GM18858 (cell line): ENCODE data around the gene NOTCH4.
"Not testable (repeated sequence)": the region's sequence is repeated elsewhere in the genome, so short reads cannot be mapped to it uniquely, and the experiment has no call there.

ENCODE experiments used
- ATAC-seq: cut with Tn5 transposase; IDR thresholded peaks from one replicate; pipeline ENCODE4 v1.9.1; 2021; ENCODE audit not compliant: unreplicated experiment

The NOTCH4 gene

GRCh38 chr6:32194825-32195651 lies 28.8 kb downstream of the NOTCH4 start:
- ATAC-seq: no peak

DNA sequence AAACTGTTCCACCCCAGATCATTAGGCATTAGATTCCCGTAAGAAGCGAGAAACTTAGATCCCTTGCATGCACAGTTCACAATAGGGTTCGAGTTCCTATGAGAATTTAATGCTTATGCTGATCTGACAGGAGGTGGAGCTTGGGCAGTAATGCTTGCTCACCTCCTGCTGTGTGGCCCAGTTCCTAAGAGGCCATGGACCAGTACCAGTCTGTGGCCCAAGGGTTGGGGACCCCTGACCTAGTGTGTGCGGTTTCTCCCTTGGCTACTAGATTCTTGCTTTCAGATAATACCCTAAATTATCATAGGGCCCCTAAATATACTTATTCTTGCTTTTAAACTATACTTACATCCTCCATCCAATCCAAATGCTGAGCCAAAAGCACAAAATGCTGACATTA lies 29.5 kb downstream of the NOTCH4 start:
- ATAC-seq: no peak

- not testable (repeated sequence) for ATAC-seq
Observed at GRCh38 chr6:32193096-32193495, 30.8 kb downstream of the NOTCH4 start.

- no peak for ATAC-seq
Observed at GRCh38 chr6:32192608-32193039, 31.2 kb downstream of the NOTCH4 start, which contains the start of gene GPSM3. Gene GPSM3, minus strand, starts transcription at chr6:32192643. Its CDS starts 130 bp downstream, at chr6:32192513.

DNA sequence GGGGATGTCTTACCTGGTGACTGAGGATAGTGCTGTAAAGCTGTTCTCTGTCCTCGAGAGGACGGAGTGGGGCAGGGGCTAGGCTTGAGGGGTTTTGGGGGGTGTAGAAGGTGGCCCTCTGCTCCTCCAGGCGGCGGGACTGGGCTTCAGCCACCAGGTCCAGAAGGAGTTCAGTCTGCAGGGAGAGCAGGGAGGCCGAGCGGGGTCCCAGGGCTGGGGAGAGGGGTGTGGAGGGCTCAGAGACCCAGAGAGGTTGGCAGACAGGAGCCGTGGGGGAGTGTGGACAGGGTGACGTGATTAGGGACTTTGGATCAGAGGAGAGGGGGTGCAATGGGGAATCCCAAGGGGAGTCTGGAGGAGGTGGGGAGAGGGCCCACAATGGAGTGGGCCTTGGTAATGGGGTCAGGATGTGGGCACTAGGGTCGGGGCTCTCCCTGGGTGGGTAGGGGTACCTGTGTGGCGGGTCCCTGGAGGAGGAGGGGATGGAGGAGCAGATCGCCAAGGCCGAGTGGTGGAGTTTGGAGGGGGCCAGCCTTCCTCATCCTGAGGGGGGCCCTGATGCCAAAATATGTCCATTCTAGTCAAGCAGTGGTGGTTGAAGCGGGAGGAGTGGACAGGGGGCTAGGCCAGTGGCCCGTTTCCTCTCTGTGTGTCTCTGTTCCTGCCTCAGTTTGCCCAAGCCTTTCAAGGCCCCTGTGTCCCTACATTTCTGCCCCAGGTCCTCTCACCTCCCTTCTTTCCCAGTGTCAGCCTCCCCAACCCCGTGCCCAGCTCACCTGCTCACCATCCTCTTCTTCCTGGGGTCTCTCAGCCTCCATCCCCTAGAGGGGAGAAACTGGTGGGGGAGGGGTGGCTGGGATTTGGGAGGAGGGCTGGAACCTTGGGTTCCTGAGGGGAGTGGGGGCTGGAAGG lies 31.9 kb downstream of the NOTCH4 start:
- ATAC-seq: no peak

DNA sequence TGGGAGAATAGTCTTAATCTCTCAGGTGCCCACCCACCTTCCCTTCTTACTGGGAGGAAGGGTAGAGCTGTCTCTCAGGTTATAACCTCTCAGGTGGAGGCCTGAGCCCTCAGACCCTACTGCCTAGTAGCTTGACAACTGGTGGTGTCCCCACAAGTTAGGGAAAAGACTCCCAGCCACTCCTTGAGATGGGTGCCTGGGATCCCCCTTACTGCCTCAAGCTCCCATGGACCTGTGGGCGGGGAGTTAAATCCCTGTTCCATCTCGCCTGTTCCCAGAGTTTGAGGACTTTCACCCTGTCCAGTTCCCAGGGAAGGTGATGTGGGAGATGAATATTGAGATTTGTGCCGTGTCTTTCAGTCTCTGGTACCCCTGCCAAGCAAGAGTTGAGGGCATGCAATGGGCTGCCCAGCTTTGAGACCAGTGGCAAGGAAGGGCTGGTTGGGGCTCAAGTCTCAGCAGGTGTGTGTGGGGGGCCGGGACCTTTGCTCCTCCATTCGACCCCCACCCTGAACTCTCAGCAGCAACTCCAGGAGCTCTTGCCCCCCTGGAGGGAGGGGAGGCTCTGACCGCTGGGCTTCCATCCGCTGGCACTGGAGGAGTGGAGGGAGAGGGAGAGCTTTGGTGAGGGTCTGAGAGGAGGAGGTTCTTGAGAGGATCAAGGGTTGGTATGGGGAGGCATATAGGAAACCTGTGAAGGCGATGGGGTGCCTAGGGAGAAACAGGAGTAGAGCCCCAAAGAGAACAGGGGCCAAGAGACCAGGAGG lies 32.8 kb downstream of the NOTCH4 start:
- ATAC-seq: no peak

DNA sequence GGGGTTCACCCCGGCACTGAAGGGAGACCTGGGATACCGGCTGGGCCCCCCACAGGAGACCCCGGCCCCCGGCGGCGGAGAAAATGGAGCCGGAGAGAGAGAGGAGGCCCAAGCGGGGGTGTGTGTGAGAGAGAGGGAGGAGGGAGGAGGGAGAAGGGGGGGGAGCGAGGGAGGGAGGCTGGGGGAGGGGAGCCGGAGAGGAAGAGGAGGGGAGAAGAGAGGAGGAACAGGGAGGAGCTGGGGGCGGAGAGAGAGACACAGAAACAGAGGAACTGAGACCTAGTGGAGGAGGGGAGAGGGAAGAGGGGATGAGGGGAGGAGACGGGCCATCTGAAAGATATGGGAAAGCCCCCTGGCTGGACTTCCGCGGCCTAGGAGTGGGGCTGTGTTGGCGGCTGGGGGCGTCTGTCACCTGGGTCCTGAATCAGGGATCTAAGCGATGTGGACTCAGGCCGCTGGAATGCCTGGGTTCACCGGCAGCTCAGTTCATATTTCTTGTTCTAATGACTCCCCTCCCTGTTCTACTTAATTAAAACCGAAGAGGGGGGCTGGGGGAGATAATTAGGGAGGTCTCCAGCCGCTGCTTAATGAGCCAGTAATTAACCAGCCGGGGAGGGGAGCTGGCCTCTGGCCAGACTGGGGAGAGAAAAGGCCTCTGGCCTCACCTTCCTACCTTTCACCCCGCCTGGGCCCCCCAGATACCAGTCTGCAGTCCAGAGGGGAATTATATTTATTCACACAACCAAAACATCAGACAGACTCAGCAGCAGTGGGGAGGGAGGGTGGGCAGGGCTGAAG lies 33.6 kb downstream of the NOTCH4 start, which contains the start of gene PBX2:
Gene PBX2, minus strand, starts transcription at position 149 of the 798 bp plus-strand sequence. CDS start 287 bp downstream, outside the sequence.
- ATAC-seq: no peak

DNA sequence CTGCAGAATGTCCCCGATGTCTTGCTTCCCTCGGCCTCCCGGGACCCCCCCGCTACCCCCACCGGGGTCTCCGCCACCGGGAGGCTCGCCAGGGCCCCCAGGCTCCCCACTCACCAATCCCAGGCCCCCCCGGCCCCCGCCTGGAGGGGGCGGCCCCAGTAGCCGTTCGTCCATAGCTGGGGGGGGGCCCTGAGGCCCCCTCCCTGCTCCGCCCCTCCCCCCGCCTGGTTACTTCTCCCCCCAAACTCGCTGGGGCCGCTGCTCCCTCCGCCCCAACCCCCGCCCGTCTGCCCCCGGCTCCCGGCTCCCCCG lies 34.2 kb downstream of the NOTCH4 start:
- no peak for ATAC-seq

- ATAC-seq: no peak
Observed at GRCh38 chr6:32189069-32189741, 34.7 kb downstream of the NOTCH4 start.

GRCh38 chr6:32188381-32189068 lies 35.3 kb downstream of the NOTCH4 start:
- no peak for ATAC-seq

- ATAC-seq: not testable (repeated sequence)
Observed at GRCh38 chr6:32187725-32188380, 36.0 kb downstream of the NOTCH4 start.

DNA sequence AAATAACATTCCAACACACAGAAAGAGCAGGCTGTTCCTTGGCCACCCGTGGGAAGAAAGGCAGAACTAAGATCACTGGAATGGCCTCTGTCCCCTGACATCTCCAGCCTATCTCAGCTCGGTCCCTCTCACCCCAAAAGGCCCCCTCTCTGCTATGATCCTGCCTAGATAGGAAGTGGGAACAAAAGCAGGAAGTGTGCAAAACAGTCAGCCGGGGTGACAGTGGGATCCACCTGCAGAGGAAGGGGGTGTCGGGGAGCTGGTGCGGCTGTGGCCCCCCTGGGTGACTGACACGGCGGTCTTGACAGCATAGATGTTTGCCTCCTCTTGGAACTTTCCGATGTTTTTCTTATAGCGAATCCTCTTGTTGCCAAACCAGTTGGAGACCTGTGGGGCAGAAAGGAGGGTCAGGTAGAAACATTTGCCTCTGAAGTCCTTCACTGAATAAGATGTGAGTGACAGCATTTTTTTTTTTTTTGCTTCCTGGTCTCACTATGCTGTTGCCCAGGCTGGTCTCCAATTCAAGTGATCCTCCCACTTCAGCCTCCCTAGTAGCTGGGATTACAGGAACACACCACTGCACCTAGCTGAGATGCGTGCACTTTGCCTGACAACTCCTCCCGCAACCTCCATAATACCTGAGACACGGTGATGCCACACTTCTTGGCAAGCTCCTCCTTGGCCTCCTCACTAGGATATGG lies 36.7 kb downstream of the NOTCH4 start:
- ATAC-seq: no peak

GRCh38 chr6:32186151-32186840 lies 37.6 kb downstream of the NOTCH4 start:
- not testable (repeated sequence) for ATAC-seq

- ATAC-seq: not testable (repeated sequence)
Observed at GRCh38 chr6:32185681-32186131, 38.2 kb downstream of the NOTCH4 start.

DNA sequence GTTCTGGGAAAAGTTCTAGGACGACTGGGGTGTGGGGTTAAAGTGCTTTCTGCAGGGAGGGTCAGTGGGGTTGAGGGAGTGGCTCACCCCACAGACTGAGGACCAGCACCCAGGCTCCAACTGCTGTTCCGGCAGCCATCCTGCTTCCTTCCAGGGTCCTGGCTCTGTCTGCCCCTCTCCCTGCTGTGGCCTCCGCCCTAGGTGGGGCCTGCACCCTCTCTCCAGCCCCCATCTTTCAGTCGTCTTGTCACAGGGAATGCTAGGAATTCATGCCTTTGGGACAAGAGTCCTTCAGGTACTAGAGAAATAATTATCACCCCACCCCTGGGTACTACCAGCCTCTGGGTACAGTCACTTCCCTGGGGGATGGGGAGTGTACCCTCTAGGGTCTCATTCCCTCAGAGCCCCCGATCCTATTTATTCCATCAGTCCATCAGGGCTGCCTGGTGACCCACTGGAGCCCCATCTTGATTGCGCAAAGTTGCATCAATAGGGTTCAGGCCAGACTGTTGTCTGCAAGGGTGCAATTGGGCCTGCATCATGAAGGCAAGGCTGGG lies 39.7 kb downstream of the NOTCH4 start, which contains the start of gene AGER:
Gene AGER, minus strand, starts transcription at position 170 of the 557 bp plus-strand sequence. Its CDS starts 31 bp downstream, at position 139.
- ATAC-seq: no peak

DNA sequence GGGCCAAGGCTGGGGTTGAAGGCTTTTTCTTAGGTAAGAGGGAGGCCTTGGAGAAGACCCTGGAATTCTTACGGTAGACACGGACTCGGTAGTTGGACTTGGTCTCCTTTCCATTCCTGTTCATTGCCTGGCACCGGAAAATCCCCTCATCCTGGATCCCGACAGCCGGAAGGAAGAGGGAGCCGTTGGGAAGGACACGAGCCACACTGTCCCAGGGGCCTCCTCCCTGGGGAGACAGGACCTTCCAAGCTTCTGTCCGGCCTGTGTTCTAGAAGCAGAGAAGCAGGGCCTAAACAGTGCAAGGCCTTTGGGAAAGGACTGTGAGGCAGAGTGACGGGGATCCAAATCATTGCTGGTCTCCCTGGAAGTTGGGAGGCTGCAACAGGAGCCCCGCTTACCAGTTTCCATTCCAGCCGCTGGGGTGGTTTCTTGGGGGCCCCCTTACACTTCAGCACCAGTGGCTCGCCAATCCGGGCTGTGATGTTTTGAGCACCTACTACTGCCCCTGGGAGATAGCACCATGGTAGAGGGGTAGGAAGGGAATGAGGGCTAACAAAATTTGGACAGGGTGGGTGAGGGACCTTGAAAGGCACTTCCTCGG lies 40.3 kb downstream of the NOTCH4 start:
- no peak for ATAC-seq
